GM19397 (cell line): ENCODE data around the gene CITED4.

Experiments used
- ATAC-seq: cut with Tn5 transposase; IDR thresholded peaks from one replicate; pipeline ENCODE4 v1.9.1; 2021; ENCODE audit warnings: mild to moderate bottlenecking, moderate library complexity; ENCODE audit not compliant: unreplicated experiment

CITED4 gene

GRCh38 chr1:40837601-40838000, 24.6 kb downstream of the CITED4 start:
- ATAC-seq, result no peak

- ATAC-seq, result no peak
Measured at GRCh38 chr1:40836283-40836682, 25.9 kb downstream of the CITED4 start.

- no peak for ATAC-seq
Measured at GRCh38 chr1:40834968-40835545, 27.1 kb downstream of the CITED4 start.

GRCh38 chr1:40833979-40834378, 28.2 kb downstream of the CITED4 start:
- no peak for ATAC-seq

- no peak for ATAC-seq
Measured at GRCh38 chr1:40831001-40831732, 31.0 kb downstream of the CITED4 start.

- no peak for ATAC-seq
Measured at GRCh38 chr1:40830419-40830943, 31.7 kb downstream of the CITED4 start.

GRCh38 chr1:40829631-40830245, 32.4 kb downstream of the CITED4 start:
- no peak for ATAC-seq

GRCh38 chr1:40825996-40826395, 36.2 kb downstream of the CITED4 start:
- no peak for ATAC-seq

- no peak for ATAC-seq
Measured at GRCh38 chr1:40825435-40825788, 36.8 kb downstream of the CITED4 start.

GRCh38 chr1:40824591-40825434, 37.4 kb downstream of the CITED4 start:
- ATAC-seq, result no peak

- ATAC-seq, result no peak
Measured at GRCh38 chr1:40823983-40824382, 38.2 kb downstream of the CITED4 start.

- no peak for ATAC-seq
Measured at GRCh38 chr1:40823345-40823744, 38.8 kb downstream of the CITED4 start.

- ATAC-seq, result no peak
Measured at GRCh38 chr1:40822890-40823289, 39.3 kb downstream of the CITED4 start.

GRCh38 chr1:40820911-40821693, 41.1 kb downstream of the CITED4 start:
- no peak for ATAC-seq

- ATAC-seq, result no peak
Measured at GRCh38 chr1:40820251-40820797, 41.8 kb downstream of the CITED4 start.

- ATAC-seq, result no peak
Measured at GRCh38 chr1:40819101-40819500, 43.1 kb downstream of the CITED4 start.

- peak; percentile 85 for ATAC-seq
Measured at GRCh38 chr1:40818264-40818961, 43.8 kb downstream of the CITED4 start.

- ATAC-seq, result no peak
Measured at GRCh38 chr1:40817791-40818263, 44.3 kb downstream of the CITED4 start.

- ATAC-seq, result no peak
Measured at GRCh38 chr1:40815420-40815819, 46.7 kb downstream of the CITED4 start.
